GM20000 (cell line): ENCODE data around the gene CHD9.

ENCODE experiments used
- DNase-seq: peaks from one replicate; pipeline ENCODE4 v3.0.0; 2012; ENCODE audit warnings: low spot score
- TF ChIP-seq, protein P1 (sequence below): IDR thresholded peaks from 2 replicates; pipeline ENCODE4 v1.5.1; 2012; ENCODE audit warnings: mild to moderate bottlenecking, control low read depth; ENCODE audit errors: extremely low read depth, missing control alignments

The CHD9 gene

DNA sequence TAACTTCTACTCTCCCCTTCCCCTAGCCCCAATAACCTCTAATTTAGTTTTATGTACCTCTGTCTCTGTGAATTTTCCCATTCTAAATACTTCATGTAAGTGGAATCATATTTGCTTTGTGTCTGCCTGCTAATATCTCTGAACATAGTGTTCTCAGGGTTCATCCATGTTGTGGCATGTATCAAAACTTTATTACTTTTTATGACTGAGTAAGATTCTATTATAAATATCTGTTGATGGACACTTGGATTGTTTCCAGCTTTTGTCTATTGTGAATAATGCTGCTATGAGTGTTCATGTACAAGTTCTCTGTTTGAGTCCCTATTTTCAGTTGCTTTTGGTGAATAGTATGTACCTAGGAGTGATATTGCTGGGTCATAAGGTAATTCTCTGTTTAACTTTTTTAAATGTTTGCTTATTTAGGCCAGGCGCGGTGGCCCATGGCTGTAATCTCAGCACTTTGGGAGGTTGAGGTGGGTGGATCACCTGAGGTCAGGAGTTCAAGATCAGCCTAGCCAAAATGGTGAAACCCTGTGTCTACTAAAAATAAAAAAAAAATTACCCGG lies 92.8 kb downstream of the CHD9 start:
- TF ChIP-seq, protein P1, sequence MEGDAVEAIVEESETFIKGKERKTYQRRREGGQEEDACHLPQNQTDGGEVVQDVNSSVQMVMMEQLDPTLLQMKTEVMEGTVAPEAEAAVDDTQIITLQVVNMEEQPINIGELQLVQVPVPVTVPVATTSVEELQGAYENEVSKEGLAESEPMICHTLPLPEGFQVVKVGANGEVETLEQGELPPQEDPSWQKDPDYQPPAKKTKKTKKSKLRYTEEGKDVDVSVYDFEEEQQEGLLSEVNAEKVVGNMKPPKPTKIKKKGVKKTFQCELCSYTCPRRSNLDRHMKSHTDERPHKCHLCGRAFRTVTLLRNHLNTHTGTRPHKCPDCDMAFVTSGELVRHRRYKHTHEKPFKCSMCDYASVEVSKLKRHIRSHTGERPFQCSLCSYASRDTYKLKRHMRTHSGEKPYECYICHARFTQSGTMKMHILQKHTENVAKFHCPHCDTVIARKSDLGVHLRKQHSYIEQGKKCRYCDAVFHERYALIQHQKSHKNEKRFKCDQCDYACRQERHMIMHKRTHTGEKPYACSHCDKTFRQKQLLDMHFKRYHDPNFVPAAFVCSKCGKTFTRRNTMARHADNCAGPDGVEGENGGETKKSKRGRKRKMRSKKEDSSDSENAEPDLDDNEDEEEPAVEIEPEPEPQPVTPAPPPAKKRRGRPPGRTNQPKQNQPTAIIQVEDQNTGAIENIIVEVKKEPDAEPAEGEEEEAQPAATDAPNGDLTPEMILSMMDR = no peak
- DNase-seq = no peak

DNA sequence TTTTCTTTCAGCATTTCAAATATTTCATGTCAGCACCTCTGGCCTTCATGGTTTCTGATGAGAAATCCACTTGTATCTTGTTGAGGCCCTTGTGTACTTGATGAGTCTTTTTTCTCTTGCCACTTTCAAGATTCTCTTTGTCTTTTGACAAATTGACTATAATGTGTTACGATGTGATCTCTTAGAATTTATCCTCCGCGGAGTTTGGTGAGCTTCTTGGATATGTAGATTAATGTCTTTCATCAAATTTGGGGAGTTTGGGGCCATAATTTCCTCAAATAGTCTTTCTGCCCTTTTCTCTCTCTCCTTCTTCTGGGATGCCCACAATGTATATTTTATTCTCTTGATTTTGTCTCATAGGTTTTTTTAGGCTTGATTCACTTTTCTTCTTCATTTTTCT lies 96.0 kb downstream of the CHD9 start:
- DNase-seq = no peak

GRCh38 chr16:53152329-53152728 lies 97.5 kb downstream of the CHD9 start:
- TF ChIP-seq, protein P1 = no peak
- DNase-seq = no peak

More for the DNA sequence above, 96.0 kb downstream of the CHD9 start:
- TF ChIP-seq, protein P1 = no peak

DNA sequence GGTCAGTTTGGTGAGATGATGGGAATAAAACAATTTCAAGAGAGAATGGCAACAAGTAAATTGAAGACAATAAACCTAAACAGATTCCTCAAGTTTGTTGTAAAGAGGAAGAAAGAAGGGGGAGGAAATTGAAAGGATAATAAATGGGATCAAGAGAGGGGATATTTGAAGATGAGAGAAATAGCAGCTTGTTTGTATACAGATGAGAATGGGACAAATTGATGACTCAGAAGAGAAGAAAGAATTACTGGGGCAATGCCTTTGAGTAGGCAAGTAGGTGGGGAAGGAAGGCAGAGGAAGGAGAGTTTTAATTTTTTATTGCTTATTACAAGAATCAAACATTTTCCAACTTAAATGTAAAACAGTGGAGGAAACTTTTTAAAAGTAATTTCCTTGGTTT lies 98.3 kb downstream of the CHD9 start:
- TF ChIP-seq, protein P1 = no peak
- DNase-seq = no peak

DNA sequence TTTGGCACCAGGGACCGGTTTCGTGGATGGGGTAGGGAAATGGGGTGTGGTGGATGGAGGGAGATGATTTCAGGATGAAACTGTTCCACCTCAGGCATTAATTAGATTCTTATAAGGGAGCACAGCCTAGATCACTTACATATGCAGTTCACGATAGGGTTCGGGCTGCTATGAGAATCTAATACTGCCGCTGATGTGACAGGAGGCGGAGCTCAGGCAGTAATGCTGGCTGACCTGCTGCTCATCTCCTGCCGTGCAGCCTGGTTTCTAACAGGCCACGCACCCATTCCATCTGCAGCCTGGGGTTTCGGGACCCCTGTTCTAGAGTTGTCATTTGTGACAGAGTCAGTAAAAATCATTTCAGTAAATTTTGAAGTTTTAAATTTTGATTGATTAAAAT lies 99.7 kb downstream of the CHD9 start:
- TF ChIP-seq, protein P1 = no peak
- no peak for DNase-seq

DNA sequence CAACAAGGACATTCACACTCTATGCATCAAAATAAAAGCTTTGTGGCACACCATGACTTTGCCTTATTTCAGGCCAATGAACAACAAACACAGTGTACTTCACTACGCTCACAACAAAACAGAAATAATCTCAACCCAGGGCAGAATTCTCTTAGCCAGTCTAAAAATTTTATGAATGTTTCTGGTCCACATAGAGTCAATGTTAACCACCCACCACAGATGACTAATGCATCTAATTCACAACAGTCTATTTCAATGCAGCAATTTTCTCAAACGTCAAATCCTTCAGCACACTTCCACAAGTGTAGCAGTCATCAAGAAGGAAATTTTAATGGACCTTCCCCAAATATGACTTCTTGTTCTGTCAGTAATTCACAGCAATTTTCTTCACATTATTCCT lies 101.7 kb downstream of the CHD9 start:
- TF ChIP-seq, protein P1 = no peak
- DNase-seq = no peak

GRCh38 chr16:53159781-53160436 lies 105.1 kb downstream of the CHD9 start:
- DNase-seq = peak; percentile 38
- TF ChIP-seq, protein P1 = peak; percentile 6
